Stimulated activated CD8-positive, alpha-beta memory T cell treated with anti-CD3 and anti-CD28 coated beads, Interleukin-15, amount 100 ng/mL, for 1 hour (primary cell): ENCODE results near the gene TRPV4.
"Not testable (repeated sequence)": the region's sequence is repeated elsewhere in the genome, so short reads cannot be mapped to it uniquely, and the experiment has no call there.

Experiments
- DNase-seq: peaks from one replicate; pipeline ENCODE4 v3.0.0-alpha.2; 2020; ENCODE audit warnings: low read depth

Gene TRPV4

GRCh38 chr12:109833307-109834189 lies at the start of gene TRPV4:
Gene TRPV4 (minus strand): TSS chr12:109833398. CDS start chr12:109814796, 18,602 bp downstream.
- no peak for DNase-seq

GRCh38 chr12:109881752-109882151 lies 48.6 kb upstream of the TRPV4 start:
- DNase-seq = no peak

- no peak for DNase-seq
Measured at GRCh38 chr12:109880938-109881337, 47.7 kb upstream of the TRPV4 start.

GRCh38 chr12:109880043-109880931 lies 47.1 kb upstream of the TRPV4 start, which contains the start of gene GLTP:
Gene GLTP (minus strand): TSS chr12:109880541. CDS start chr12:109880374, 167 bp downstream.
- DNase-seq = peak; percentile 66

GRCh38 chr12:109879351-109880042 lies 46.3 kb upstream of the TRPV4 start:
- no peak for DNase-seq

GRCh38 chr12:109878749-109879148 lies 45.6 kb upstream of the TRPV4 start:
- DNase-seq = no peak

- DNase-seq = no peak
Measured at GRCh38 chr12:109878247-109878625, 45.0 kb upstream of the TRPV4 start.

- DNase-seq = no peak
Measured at GRCh38 chr12:109877504-109878246, 44.5 kb upstream of the TRPV4 start.

GRCh38 chr12:109876406-109876805 lies 43.2 kb upstream of the TRPV4 start:
- DNase-seq = no peak

- no peak for DNase-seq
Measured at GRCh38 chr12:109875572-109876131, 42.5 kb upstream of the TRPV4 start.

- DNase-seq = no peak
Measured at GRCh38 chr12:109873653-109874052, 40.5 kb upstream of the TRPV4 start.

- DNase-seq = no peak
Measured at GRCh38 chr12:109871668-109872314, 38.6 kb upstream of the TRPV4 start.

GRCh38 chr12:109870648-109871047 lies 37.5 kb upstream of the TRPV4 start:
- DNase-seq = no peak

- DNase-seq = no peak
Measured at GRCh38 chr12:109868182-109869051, 35.2 kb upstream of the TRPV4 start.

GRCh38 chr12:109864916-109865315 lies 31.7 kb upstream of the TRPV4 start:
- no peak for DNase-seq

- no peak for DNase-seq
Measured at GRCh38 chr12:109863847-109864712, 30.9 kb upstream of the TRPV4 start.

- DNase-seq = not testable (repeated sequence)
Measured at GRCh38 chr12:109862491-109862890, 29.3 kb upstream of the TRPV4 start.

GRCh38 chr12:109861689-109862314 lies 28.6 kb upstream of the TRPV4 start:
- DNase-seq = no peak
